ENCODE results near the gene KCNQ1.

- TF ChIP-seq EP300 (IDR thresholded peaks at IDR 0.05; ENCODE audit: low read length), result no peak
- no peak for TF ChIP-seq ZNF3 (CRISPR knock-in tag; IDR thresholded peaks at IDR 0.05)
- TF ChIP-seq PRMT5 (CRISPR knock-in tag; IDR thresholded peaks at IDR 0.05), result no peak
- no peak for TF ChIP-seq NFIC (IDR thresholded peaks at IDR 0.05)
- TF ChIP-seq MYNN (IDR thresholded peaks at IDR 0.05), result no peak
- TF ChIP-seq MYNN (CRISPR knock-in tag; IDR thresholded peaks at IDR 0.05), result no peak
- no peak for TF ChIP-seq ZNF280B (CRISPR knock-in tag; IDR thresholded peaks at IDR 0.05)
- no peak for TF ChIP-seq ZBTB11 (CRISPR knock-in tag; IDR thresholded peaks at IDR 0.05)
Observed at GRCh38 chr11:2825261-2825888, 380.6 kb downstream of the KCNQ1 start.
